HEK293T (cell line): ENCODE measurements around the gene ANKRD40CL.

Experiments
- CTCF ChIA-PET: fragments of 350-600 bp; formaldehyde crosslinking; extraction: SDS; loops from one replicate; lab custom pipeline; 2021; ENCODE audit warnings: antibody characterized with exemption, inconsistent platforms; lab: Yijun Ruan, JAX
- POLR2A ChIA-PET: fragments of 350-600 bp; formaldehyde crosslinking; extraction: SDS; loops from one replicate; lab custom pipeline; 2020; ENCODE audit warnings: antibody characterized with exemption, inconsistent platforms; lab: Yijun Ruan, JAX
- DNase-seq: peaks from one replicate; pipeline ENCODE4 v3.0.0; 2012; ENCODE audit warnings: mixed read lengths; ENCODE audit errors: extremely low spot score
- ARNT ChIP-seq: fragments of 450-650 bp; IDR thresholded peaks from 2 replicates; pipeline ENCODE4 v1.6.1; 2017; ENCODE audit warnings: mild to moderate bottlenecking
- BHLHE40 ChIP-seq: fragments of 450-650 bp; IDR thresholded peaks from 2 replicates; pipeline ENCODE4 v1.6.1; 2016; ENCODE audit warnings: mild to moderate bottlenecking, moderate library complexity, borderline replicate concordance
- CTBP1 ChIP-seq: fragments of 450-650 bp; IDR thresholded peaks from 2 replicates; pipeline ENCODE4 v1.6.1; 2016; ENCODE audit warnings: borderline replicate concordance
- ELF4 ChIP-seq: fragments of 450-650 bp; IDR thresholded peaks from 2 replicates; pipeline ENCODE4 v1.6.1; 2017; ENCODE audit warnings: antibody characterized with exemption
- FOXA1 ChIP-seq: fragments of 450-650 bp; IDR thresholded peaks from 2 replicates; pipeline ENCODE4 v1.6.1; 2016; ENCODE audit warnings: mild to moderate bottlenecking
- FOXK2 ChIP-seq: fragments of 450-650 bp; IDR thresholded peaks from 2 replicates; pipeline ENCODE4 v1.6.1; 2016; ENCODE audit warnings: mild to moderate bottlenecking
- FOXM1 ChIP-seq: fragments of 450-650 bp; IDR thresholded peaks from 2 replicates; pipeline ENCODE4 v1.6.1; 2017; ENCODE audit warnings: mild to moderate bottlenecking, borderline replicate concordance
- HDGF ChIP-seq: fragments of 450-650 bp; IDR thresholded peaks from 2 replicates; pipeline ENCODE4 v1.6.1; 2017; ENCODE audit warnings: antibody characterized with exemption, borderline replicate concordance
- L3MBTL2 ChIP-seq: fragments of 450-650 bp; conservative IDR thresholded peaks from 2 replicates; pipeline ENCODE4 v1.6.1; 2016; ENCODE audit warnings: mild to moderate bottlenecking
- LEF1 ChIP-seq: fragments of 450-650 bp; IDR thresholded peaks from 2 replicates; pipeline ENCODE4 v1.6.1; 2017; ENCODE audit warnings: mild to moderate bottlenecking, borderline replicate concordance
- NFRKB ChIP-seq: fragments of 450-650 bp; IDR thresholded peaks from 2 replicates; pipeline ENCODE4 v1.6.1; 2016; ENCODE audit warnings: mild to moderate bottlenecking, moderate library complexity
- SP1 ChIP-seq: fragments of 450-650 bp; IDR thresholded peaks from 2 replicates; pipeline ENCODE4 v1.6.1; 2017
- SUZ12 ChIP-seq: fragments of 450-650 bp; IDR thresholded peaks from 2 replicates; pipeline ENCODE4 v1.6.1; 2016; ENCODE audit warnings: mild to moderate bottlenecking
- TARDBP ChIP-seq: fragments of 450-650 bp; IDR thresholded peaks from 2 replicates; pipeline ENCODE4 v1.6.1; 2016
- ZNF384 ChIP-seq: fragments of 450-650 bp; IDR thresholded peaks from 2 replicates; pipeline ENCODE4 v1.6.1; 2016
- TF ChIP-seq, protein P1 (sequence below): fragments of 450-650 bp; IDR thresholded peaks from 2 replicates; pipeline ENCODE4 v1.6.1; 2016

The ANKRD40CL gene

DNA sequence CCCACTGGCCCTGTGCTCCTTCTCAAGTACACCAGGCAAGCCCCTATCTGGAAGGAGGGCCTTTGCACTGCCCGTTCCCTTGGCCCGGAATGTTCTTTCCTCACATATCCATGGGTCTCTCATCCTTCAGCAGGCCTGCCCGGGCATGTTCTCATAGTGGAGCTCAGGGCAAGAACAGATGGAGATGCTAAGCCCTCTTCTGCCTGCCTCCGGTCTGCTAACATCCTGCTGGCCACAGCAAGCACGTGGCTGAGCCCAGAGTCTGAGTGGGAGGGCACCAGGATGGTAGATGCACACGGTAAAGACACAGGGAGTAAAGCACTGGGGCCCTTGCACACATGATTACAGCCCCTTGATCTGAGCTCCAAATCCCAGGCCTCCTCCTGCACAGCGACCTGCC, 19.8 kb upstream of the ANKRD40CL start:
- POLR2A ChIA-PET: interaction anchor here (1.0 to 1.1 kb wide), 2 partner anchors 68 to 79 kb away, joined by 3 read pairs; partner anchors contain the start of genes LUC7L3 and TOB1
- CTCF ChIA-PET: interaction anchor here (1.0 to 1.1 kb wide), 2 partner anchors 55 to 72 kb away, joined by 4 read pairs; no protein-coding TSS in a partner anchor
- no peak for DNase-seq
- TF ChIP-seq LEF1 (no peak), CTBP1 (no peak), FOXA1 (no peak), ZNF384 (no peak), HDGF (no peak), FOXM1 (no peak)

DNA sequence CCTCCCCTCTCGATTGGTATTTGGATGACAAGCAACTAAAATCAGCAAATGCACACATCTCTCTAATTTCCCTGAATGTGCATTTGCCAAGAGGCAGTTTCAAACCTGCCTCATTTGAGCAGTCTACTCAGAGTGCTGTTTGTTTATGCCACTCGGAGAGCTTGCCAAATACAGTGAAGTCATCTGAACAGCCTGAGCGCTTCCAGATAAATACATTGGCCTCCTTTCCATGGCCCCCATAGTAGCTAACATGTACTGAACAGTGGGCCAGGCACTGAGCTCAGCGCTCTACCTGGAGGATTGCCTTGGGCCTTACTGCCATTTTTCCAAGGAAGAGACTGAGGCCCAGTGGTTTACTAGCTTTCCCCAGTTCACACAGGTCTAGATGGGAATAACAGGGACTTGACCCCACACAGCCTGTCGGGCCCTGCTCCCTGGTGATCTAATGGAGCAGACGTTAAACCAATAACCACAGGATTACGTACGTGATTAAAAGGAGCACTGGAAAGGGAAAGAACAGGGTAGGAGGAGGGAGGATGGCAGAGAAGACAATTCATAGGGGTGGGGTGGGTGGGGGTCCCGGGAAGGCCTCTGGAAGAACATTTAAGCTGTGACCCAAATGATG, 18.7 kb upstream of the ANKRD40CL start:
- no peak for DNase-seq
- TF ChIP-seq SP1: no peak
- TF ChIP-seq ELF4: no peak
- TF ChIP-seq HDGF: no peak
- no peak for TF ChIP-seq FOXK2
- no peak for TF ChIP-seq L3MBTL2
- TF ChIP-seq ZNF384: no peak
- TF ChIP-seq, protein P1, sequence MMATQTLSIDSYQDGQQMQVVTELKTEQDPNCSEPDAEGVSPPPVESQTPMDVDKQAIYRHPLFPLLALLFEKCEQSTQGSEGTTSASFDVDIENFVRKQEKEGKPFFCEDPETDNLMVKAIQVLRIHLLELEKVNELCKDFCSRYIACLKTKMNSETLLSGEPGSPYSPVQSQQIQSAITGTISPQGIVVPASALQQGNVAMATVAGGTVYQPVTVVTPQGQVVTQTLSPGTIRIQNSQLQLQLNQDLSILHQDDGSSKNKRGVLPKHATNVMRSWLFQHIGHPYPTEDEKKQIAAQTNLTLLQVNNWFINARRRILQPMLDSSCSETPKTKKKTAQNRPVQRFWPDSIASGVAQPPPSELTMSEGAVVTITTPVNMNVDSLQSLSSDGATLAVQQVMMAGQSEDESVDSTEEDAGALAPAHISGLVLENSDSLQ: no peak
- no peak for TF ChIP-seq FOXM1
- TF ChIP-seq TARDBP: no peak
- POLR2A ChIA-PET: no interaction called here
- CTCF ChIA-PET: interaction anchor here (0.7 to 1.1 kb wide), 4 partner anchors 52 to 586 kb away, joined by 3 to 4 read pairs (median 3); no protein-coding TSS in a partner anchor

DNA sequence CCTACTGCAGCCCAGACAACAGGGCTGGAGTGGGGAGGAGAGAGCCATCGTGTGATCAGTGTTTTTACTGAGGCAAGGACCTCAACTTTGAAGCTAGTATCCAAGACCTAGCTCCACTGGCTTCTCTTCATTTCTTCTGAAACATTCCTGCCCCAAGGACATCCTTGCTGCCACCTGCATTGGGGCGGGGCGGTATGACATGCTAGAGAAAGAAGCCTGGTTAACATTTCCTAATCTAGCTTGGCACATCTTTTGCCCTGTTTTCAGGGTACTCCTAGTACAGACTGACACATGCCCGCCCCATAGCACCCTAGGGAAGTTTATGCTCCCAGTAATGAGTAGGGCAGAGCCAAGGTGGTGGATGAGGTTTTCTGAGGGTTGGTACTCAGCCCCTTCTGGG, 17.8 kb upstream of the ANKRD40CL start:
- no peak for DNase-seq
- POLR2A ChIA-PET: interaction anchor here (1.3 kb wide), 1 partner anchor 55 kb away, joined by 3 read pairs; no protein-coding TSS in a partner anchor
- TF ChIP-seq FOXA1 (no peak), HDGF (no peak), FOXM1 (no peak), TARDBP (no peak), SUZ12 (no peak), CTBP1 (no peak), FOXK2 (no peak), ARNT (no peak), SP1 (no peak), L3MBTL2 (no peak), BHLHE40 (no peak)
- CTCF ChIA-PET: interaction anchor here (0.7 to 1.6 kb wide), 3 partner anchors 21 to 585 kb away, joined by 3 to 4 read pairs (median 3); no protein-coding TSS in a partner anchor

DNA sequence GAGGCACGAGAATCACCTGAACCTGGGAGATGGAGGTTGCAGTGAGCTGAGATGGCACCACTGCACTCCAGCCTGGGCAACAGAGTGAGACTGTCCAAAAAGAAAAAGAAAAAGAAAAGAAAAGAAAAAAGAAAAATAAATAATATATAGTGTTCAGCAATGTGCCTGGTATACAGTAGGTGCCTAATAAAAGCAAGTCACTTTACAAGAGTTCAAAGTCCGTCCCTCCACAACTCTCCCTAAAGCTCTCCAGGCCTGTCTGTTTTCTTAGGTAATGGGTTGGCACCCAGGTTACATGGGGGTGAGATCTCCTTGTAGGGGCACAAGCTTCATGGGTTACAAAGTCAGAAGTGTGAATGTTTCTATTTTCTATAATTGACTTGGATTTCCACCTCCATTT, 16.6 kb upstream of the ANKRD40CL start:
- ChIA-PET POLR2A (interaction anchor here (1.1 to 1.3 kb wide), 2 partner anchors 21 to 56 kb away, joined by 3 to 5 read pairs; no protein-coding TSS in a partner anchor), CTCF (interaction anchor here (1.1 to 2.8 kb wide), 6 partner anchors 19 to 80 kb away, joined by 3 to 68 read pairs (median 5); no protein-coding TSS in a partner anchor)
- TF ChIP-seq SUZ12: no peak
- TF ChIP-seq ELF4: no peak
- no peak for TF ChIP-seq BHLHE40
- no peak for TF ChIP-seq SP1
- TF ChIP-seq TARDBP: no peak
- TF ChIP-seq ZNF384: no peak
- TF ChIP-seq FOXA1: no peak
- TF ChIP-seq, protein P1: no peak
- no peak for TF ChIP-seq CTBP1
- no peak for TF ChIP-seq FOXK2
- no peak for TF ChIP-seq L3MBTL2
- TF ChIP-seq HDGF: no peak
- no peak for TF ChIP-seq ARNT
- no peak for TF ChIP-seq FOXM1
- no peak for TF ChIP-seq LEF1
- no peak for TF ChIP-seq NFRKB

DNA sequence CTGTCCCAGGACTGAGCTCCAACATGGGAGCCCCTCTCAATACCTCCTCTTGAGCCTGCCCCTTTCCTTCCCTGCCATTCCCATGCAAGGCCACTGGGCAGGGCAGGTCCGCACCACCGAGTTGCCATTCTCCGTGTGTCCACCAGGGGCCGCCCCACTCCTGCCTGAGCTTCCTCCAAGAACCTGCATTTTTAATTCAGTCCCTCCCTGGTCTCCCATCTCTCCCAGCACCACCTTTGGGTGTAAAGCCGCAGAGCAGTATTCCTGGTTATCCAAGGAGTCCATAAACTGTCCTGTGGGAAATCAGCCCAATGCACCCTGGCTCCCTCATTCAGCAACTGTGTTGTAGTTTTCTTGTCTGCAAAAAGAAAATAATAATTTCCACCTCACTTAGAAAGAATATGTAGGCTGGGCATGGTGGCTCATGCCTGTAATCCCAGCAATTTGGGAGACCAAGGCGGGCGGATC, 15.9 kb upstream of the ANKRD40CL start:
- ChIA-PET POLR2A (interaction anchor here (0.8 to 1.1 kb wide), 2 partner anchors 20 to 55 kb away, joined by 3 to 5 read pairs; no protein-coding TSS in a partner anchor), CTCF (interaction anchor here (0.5 to 2.8 kb wide), 30 partner anchors 8 to 303 kb away, joined by 3 to 68 read pairs (median 4); no protein-coding TSS in a partner anchor)
- TF ChIP-seq ARNT (no peak), LEF1 (no peak), SP1 (no peak), ZNF384 (no peak), BHLHE40 (no peak), FOXA1 (no peak), CTBP1 (no peak)
- TF ChIP-seq, protein P1: no peak
- peak; percentile 97 for DNase-seq

More for the DNA sequence above, 16.6 kb upstream of the ANKRD40CL start:
- no peak for DNase-seq

DNA sequence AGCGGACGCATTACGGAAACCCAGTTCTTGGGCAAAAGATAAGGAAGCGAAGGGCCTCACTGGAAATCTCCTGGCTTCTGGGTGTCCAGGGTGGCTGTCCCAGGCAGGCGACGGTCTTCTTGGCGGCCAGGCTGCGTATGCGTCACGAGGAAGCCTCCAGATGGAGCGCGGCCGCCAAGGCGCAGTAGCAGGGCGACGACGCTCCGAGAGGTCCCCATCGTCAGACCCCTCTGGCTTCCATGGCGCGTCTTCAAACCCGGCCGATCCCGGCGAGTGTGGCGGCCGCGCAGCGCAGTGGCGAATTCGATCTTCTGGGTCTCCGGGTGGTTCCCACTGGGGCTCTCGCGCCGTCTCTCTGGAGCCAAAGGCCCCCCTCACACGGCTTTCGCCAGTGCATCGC, 13.8 kb upstream of the ANKRD40CL start:
- POLR2A ChIA-PET: no interaction called here
- TF ChIP-seq ZNF384 (no peak), NFRKB (no peak), FOXA1 (no peak), CTBP1 (no peak), HDGF (no peak), BHLHE40 (no peak), ELF4 (no peak), L3MBTL2 (no peak), ARNT (no peak), SP1 (no peak), FOXM1 (no peak)
- TF ChIP-seq, protein P1: no peak
- CTCF ChIA-PET: no interaction called here
- DNase-seq: no peak
